GM21737 (cell line): ENCODE results near the gene COG8.
"Not testable (repeated sequence)": the region's sequence is repeated elsewhere in the genome, so short reads cannot be mapped to it uniquely, and the experiment has no call there.

Experiments
- ATAC-seq: cut with Tn5 transposase; IDR thresholded peaks from one replicate; pipeline ENCODE4 v1.9.1; 2021; ENCODE audit warnings: mild to moderate bottlenecking, moderate library complexity; ENCODE audit not compliant: unreplicated experiment

COG8 gene

DNA sequence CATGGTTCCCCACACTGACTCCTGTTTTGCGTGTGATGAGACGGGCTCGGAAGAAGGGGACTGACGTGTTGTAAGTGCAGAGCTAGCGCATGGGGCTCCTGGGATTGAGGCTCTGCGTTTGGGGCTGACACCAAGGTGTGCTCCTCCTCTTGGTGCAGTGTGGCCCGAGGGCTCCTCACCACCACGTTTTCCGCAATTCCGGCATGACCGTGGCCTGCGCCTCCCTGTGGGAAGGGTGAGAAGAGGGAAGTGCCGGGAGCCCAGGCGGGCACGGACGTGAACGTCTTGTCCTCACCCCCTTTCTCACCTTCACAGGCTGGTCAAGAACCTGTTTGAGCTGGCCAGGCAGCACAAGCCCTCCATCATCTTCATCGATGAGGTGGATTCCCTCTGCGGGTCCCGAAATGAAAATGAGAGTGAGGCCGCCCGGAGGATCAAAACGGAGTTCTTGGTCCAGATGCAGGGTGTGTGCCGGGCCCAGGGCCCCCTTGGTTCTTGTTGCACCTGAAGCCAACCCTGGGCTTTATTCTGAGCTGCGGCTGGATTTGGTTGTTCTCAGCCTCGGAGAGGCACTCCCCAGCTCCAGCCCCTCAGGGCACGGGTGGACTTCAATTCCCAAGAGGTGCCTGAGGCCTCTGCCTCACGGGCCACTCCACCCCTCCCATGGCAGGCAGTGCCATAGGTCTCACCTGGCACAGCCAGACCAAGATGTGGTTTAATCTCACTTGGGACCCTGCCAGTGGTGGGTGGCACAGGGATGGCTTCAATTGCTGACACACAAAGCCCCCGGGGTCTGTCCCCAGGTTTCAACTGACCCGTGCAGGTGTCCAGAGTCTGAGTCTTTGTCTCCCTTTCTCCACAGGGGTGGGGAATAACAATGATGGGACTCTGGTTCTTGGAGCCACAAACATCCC lies 19.3 kb downstream of the COG8 start:
- ATAC-seq = no peak

DNA sequence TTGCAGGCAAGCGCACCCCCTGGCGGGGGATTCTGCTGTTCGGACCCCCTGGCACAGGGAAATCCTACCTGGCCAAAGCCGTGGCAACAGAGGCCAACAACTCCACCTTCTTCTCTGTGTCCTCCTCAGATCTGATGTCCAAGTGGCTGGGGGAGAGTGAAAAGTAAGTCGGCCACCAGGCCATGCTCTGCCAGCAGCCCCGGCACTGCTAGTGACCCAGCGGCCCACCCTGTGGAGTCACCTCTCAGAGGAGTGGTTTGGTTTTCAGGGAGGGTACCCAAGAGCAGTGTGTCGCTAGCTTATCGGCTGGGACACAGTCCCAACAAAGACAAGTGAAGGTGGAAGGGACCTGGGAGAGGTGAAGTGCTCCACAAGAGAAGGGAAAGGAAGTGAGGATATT lies 20.0 kb downstream of the COG8 start:
- no peak for ATAC-seq

DNA sequence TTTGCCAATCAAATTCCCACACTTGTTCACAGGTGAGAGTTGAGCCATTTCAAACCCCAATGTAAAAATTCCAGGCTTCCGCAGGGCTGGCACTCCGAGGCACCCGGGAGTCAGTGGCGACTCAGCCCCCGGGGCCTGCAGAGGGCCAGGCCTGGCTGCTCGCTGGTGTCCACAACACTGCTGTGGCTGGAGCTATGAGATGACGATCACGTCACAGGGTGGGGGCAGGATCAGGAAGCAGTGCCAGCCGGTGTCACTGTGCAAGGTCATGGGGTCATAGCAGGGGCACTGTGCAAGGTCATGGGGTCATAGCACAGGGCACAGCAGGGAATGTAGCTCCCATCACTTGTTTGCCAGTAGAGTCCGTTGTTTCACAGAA lies 20.5 kb downstream of the COG8 start:
- ATAC-seq = no peak

DNA sequence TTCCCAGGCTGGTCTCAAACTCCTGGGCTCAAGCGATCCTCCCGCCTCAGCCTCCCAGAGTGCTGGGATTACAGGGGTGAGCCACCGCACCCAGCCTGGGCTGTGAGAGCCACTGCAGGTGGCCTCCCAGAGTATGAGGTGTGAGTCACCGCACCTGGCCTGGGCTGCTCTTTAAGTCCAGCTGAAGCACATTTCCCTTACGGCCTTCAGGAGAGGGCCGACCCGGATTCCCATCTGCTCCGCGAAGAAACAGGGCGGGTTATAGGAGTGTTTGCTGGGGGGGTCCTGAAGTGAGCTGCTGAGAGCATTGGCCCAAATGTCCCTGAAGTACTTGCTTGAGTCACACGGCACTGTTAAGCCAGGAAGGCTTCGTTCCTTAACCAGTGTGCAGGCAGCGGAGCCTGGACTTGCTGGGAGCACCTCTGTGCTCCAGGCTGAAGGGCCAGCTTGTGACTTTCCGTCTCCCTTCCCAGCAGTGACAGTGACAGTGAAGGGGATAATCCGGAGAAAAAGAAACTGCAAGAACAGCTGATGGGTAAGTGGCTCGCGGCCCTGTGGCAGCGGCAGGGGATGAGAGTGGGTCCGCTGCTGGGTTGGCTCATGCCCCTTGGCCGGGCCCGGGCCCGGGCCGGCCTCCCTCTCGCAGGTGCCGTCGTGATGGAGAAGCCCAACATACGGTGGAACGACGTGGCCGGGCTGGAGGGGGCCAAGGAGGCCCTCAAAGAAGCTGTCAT lies 21.0 kb downstream of the COG8 start:
- ATAC-seq = no peak

DNA sequence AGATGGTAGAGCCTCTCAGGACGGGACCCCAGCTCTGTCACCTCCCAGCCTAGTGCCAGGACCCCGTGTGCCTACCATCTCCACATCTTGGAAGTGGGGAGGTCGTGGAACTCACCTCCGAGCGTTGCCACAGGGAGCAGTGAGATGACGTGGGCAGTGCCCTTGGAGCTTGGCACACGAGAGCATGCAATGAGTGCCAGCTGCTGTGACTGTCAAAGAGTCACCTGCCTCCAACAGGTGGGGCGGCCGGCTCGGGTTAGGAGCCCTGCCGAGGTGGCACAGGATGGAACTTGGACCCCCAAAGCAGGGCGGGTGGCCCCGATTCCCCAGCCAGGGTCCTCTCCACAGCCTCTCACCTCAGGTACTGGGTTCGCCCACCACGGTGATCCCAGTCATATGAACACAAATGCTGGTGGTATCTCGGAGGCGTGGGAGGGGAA lies 22.7 kb downstream of the COG8 start:
- no peak for ATAC-seq

DNA sequence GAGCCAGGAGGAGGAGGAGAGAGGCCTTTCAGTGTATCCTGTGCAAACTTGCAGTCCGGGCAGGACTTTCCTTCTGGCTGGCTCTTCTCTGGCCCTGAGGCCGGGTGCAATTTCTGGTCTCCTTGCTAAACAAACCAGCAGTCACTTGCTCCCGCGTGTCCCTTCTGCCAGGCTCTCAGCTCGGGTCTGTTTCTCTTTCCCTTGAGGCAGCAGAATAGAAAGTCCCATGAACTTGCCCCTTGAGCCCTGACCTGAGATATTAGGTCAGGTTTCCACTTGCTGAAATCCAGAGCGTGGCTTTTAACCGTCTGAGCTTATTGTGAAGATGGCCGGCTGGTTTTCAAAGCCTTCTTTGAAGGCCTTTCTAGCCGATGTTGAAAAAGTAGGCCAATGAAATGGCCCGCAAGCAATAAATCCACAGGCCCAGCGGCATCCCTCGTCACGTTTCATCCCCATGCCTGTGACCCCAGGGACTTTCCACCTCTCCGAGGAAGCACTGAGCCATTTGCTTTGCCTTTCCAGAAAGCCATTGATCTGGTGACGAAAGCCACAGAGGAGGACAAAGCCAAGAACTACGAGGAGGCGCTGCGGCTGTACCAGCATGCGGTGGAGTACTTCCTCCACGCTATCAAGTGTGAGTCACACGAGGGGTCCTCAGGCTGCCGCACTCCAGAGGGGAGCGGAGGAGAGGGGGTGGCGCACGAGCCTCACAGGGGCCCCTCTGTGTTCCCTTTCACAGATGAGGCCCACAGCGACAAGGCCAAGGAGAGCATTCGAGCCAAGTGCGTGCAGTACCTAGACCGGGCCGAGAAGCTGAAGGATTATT lies 23.7 kb downstream of the COG8 start:
- ATAC-seq = no peak

DNA sequence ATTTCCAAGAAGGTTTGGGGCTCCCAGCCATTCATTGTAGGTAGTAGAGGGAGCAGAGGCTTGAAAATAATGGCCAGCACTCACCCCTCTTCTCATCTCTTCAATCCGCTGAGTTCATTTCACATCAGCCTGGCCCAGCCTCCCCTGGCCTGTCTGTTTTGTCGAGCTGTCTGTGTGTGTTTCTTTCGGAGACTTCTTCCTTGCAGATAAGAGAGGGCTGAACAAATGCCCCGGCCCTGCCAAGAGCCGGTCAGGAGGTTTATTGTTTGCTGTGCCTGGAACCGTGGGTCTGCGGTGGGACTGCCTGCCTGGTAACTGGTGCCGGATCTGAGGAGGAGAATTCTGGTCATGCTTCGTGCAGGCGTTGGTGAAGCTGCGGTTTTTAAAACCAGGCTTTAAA lies 24.8 kb downstream of the COG8 start:
- ATAC-seq = no peak

DNA sequence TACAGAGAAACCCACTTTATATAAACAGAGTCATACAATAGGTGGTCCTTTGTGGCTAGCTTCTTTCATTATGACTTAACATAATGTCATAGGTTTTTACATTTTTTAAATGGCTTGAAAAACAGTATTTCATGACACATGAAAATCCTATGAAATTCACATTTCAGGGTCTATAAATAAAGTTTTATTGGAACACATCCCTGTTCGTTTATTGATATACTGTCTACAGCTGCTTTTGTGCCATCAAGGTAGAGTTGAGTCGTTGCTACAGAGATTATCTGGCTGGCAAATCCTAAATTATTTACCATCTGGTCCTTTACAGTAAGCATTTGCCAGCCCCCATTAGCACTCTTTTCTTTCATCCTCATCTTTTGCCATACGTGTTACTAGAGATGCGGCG lies 25.9 kb downstream of the COG8 start:
- no peak for ATAC-seq

DNA sequence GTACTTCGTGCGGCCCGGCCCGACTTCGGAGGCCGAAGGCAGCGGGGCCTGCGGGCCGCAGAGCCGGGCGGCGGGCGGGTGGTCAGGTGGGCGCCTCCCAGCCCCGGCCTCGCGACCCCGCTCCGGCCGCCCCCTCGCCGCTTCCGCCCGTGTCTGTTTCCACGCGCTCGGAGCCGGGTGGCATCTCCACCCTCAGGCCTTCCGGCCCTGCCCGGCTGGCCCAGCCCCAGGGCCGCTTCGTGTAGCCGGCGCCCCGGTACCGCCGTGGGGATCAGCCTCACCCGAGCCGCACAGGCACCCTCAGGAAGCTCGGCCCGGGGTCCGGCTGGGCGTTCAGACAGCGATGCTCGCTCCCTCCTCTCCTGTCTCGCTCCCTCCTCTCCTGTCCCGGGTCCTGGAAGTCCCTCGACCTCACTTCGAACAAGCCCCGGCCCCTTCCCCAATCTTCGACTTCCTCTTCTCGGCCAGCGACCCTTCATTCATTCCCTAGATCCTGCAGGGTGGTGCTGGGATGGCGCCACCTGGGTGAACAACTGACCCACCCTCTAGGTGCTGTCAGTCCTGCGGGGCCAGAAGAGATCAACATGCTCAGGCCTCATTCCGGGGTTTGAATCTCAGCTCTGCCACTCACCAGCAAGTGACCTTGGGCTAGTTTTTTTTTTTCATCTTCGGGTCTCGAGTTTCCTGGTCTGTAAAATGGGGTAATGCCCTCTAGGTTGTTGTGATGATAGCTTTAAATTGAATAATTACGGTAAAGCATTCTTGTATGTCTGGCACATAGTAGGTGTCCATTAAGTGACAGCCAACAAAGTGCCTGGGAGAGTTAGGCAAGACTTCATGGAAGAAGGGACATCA lies 27.6 kb downstream of the COG8 start:
- peak; percentile 40 for ATAC-seq

DNA sequence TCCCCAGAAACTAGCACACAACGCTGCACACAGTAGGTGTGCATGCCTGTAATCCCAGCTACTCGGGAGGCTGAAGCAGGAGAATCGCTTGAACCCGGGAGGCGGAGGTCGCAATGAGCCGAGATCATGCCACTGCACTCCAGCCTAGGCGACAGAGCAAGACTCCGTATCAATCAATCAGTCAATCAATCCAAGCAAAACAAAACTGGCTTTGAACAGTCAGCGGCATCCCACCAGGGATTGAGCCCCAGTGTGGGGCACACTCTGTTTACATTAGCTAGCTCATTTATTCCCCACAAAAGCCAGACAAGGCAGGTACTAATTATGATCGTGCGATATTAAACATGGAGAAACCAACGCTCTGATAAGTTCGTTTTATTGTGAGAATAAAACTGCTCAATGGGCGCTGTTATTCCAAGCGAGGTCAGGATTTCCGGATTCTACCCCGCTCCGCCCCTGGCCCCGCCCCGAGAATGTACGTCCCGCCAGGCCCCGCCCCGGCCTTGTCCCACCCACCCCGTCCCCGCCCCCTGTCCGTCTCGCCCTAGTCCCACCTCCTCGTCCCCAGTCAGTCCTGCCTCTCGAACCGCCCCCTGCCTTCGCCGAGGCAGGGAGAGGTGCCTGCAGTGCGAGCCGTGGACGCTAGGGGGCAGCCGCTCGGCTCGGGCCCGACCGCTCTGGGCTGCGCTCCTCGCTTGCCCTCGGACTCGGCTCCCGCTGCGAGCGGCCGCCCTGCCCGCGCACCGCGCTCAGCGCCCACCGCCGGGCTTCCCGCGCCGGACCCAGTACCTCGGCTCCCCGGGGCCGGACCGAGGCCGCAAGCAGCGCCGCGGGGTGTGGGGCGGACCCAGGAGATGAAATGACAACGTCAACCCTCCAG lies 28.5 kb downstream of the COG8 start, which contains the start of gene VPS4A:
TSS of gene VPS4A (plus strand) at position 698 of the 880 bp plus-strand sequence. CDS start at position 860, 162 bp downstream.
- ATAC-seq = peak; percentile 92

DNA sequence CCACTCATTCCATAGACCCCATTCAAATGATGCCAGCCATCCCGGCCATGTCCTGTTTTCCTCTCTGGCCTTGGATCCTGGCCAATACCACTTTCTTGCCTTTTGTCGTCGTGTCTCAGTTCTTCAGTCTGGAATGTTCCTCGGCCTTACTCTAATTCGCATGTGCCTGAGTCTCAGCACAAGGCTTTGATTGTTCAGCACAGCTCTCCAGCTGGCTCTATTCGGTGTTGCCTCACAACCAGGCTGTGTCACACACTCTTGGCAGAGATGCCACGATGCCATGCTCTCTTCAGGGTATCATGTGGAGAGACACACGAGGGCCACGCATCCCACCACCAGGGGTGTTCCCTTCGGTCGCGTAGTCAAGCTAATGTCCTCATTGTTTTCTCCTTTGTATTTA lies 30.0 kb downstream of the COG8 start:
- ATAC-seq = no peak

DNA sequence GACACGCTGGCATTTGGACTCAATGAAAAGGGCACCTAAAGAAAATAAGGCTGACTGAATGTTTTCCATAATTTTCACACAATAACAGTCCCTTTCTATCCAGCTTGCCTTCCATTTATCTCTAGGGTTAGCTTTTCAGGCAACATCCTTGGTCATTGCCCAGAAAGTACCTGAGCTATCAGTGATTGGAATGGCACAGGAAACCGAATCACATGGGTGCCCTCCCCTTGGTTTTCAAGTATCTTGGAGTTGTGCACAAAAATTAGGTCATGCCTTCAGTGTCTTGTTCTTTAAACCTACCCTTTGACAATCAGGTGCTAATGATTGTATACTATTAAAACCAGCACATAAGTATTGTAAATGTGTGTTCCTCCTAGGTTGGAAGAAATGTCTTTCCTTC lies 31.5 kb downstream of the COG8 start:
- no peak for ATAC-seq

DNA sequence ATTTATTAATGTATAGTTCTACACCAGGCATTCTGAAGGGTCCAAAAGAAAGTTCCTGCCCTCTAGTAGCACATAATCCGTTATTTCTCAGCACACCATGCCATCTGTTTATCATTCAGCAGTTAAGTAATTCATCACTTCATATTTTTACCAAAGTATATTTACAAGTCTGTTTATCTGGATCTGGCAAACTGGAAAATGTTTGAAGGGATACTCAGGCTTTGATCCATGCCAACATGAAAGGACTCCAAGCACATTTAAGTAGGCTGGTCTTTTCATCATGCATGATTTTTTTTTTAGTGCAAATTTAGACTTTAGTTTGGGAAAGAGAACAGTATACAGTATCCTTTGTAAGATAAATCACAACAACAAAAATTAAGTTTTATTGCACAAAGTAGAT lies 32.3 kb downstream of the COG8 start:
- ATAC-seq = no peak

DNA sequence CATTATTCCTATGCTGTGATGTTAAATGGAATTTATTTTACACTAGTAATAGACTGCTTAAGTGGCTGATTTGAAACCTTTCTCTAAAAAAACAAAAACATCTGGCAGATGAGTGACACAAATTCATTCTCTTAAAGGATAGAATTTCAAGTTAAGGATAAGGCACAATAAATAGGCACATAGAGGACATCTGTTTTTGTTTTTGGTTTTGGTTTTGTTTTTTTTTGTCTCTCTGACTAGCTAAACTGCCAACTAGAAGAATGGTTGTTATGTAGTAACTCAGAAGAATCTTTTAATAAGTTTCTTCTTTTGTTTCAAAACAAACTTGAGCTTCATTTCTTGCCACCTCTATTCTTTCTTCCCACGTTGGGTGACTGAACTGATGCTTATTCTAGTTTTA lies 33.3 kb downstream of the COG8 start:
- ATAC-seq = no peak

DNA sequence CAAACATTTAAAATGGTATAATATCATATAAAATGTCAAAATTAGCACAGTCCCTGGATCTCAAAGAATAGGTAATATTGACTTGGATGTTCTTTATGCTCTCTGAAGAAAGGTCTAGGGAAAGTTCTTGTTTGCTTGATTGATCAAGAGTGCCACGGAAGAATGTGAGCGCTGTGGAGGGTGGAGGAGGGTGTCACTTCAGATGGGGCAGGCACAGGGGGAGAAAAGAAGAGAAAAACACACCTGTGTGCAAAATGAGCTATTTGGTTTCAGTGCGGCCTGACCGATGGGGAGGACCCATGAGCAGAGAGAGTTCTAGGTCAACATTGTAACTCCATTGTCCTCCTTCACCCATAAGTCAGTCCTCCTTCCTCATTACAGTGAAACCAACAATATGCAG lies 37.1 kb downstream of the COG8 start:
- ATAC-seq = no peak

DNA sequence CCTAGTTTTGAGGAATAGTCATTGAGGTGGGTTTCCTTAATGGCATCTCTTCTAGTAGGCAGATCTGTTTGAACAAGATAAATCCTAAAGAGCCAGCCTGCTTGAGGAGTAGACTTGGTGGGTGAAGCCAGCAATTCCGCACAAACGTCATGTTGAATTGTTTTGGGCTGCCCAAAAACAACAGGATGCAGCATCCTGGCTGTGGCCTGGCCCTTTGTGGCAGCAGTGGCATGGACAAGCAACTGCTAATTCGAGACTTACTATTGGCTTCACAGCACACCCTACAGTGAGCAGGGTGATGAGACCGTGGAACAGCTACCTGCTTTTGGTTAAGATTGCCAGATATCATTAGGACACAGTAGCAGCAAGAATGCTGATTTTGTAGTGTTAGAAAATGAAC lies 37.5 kb downstream of the COG8 start:
- no peak for ATAC-seq

DNA sequence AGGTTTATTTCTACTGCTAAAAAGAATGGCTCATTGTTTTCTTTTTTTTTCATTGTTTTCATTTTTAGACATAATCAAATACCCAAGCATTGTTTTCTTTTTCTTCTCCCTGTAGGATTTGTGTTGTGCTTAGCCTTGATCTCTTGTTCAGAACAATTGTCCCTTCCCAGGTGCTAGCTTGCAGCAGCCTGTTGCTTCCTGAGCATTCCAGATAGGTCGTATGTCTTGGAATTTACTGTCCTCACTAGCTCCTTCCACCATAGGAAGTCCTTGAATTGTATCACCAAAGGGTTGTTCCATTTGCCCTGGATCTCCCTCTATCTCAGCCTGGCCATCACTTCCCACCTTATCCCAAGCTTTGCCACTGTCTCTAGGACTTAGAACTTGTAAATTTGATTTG lies 38.2 kb downstream of the COG8 start:
- ATAC-seq = no peak

DNA sequence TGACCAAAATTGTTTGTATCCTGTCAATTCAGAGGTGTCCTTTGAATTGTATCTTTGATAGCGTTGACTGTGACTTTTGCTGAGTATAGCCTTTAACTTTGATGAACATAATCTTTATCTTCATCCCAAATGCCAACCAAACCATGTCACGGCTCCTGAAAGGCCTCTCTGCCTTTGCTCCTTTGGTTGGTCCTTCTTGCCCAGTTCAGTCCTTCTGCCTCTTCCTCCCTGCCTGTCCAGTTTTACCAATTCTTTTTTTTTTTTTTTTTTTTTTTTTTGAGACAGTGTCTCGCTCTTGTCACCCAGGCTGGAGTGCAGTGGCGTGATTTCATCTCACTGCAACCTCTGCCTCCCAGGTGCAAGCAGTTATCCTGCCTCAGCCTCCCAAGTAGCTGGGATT lies 41.1 kb downstream of the COG8 start:
- ATAC-seq = no peak

DNA sequence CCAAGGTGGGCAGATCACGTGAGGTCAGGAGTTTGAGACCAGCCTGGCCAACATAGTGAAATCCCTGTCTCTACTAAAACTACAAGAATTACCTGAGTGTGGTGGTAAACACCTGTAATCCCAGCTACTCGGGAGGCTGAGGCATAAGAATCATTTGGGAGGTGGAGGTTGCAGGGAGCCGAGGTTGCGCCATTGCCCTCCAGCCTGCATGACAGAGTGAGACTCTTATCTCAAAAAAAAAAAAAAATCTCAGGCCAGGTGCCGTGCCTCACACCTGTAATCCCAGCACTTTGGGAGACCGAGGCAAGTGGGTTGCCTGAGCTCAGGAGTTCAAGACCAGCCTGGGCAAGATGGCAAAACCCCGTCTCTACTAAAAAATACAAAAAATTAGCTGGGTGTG lies 42.6 kb downstream of the COG8 start:
- not testable (repeated sequence) for ATAC-seq
